K562 (cell line): Measurements from ENCODE around the gene ADAP1.

Experiments
- RBM22 ChIP-seq: fragments of 200-400 bp; formaldehyde crosslinking; IDR thresholded peaks from 2 replicates; pipeline ENCODE4 v1.6.1; 2018; ENCODE audit warnings: low read length, low read depth; ENCODE audit not compliant: poor library complexity, severe bottlenecking
- ZNF263 ChIP-seq: sonication (generic); formaldehyde crosslinking; IDR thresholded peaks from 2 replicates; pipeline ENCODE4 v1.8.0; 2022; ENCODE audit warnings: mild to moderate bottlenecking, missing genetic modification reagents, borderline replicate concordance

- TF ChIP-seq ZNF263 (CRISPR knock-in tag) (no peak), RBM22 (no peak)
These were observed 19.2 kb downstream of the ADAP1 start for GRCh38 chr7:935164-935873.
